Esophagus muscularis mucosa (tissue), 4 donors: ENCODE data around the gene NANP.

Experiments
- EP300 ChIP-seq: sonication (generic); formaldehyde crosslinking; IDR thresholded peaks from one replicate; pipeline ENCODE4 v1.6.1; 2017; ENCODE audit warnings: antibody characterized with exemption
- POLR2A ChIP-seq: fragments of 450-650 bp; IDR thresholded peaks from one replicate; pipeline ENCODE4 v1.6.1; 2017; ENCODE audit warnings: antibody characterized with exemption, moderate library complexity, mild to moderate bottlenecking, low read depth
- POLR2AphosphoS5 ChIP-seq, 2 donors: sonication (generic); formaldehyde crosslinking; IDR thresholded peaks; one replicate each; pipeline ENCODE4 v1.6.1; 2017; ENCODE audit warnings: antibody characterized with exemption in 2 of 2
- TF ChIP-seq, protein P1 (sequence below), 3 experiments: fragments of 200-600 bp in 2 of 3; fragments of 450-650 bp in 1 of 3; sonication (generic) in 2 of 3; IDR thresholded peaks; one replicate each; pipeline ENCODE4 v1.5.1; 2017 to 2019; ENCODE audit warnings: antibody characterized with exemption in 3 of 3, mild to moderate bottlenecking in 2 of 3, moderate library complexity in 1 of 3

DNA sequence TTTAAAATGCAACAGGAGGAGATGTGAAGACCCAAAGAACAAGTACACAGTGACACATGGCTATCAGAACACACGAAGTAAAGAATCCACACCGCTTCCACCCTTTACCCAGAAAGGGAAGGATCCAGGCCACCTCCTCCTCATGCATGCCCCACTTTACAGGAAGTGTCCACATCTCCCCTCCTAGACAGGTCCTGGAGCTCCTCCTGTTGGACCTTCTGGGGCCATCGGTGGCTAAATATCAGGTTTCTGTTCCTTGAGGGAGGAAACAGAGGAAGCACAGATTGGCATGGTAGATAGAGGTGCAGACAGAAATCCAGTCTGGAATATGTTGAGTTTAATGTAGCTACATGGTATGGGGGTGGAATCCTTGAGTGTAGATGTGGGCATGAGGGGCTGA, 49.4 kb downstream of the NANP start:
- TF ChIP-seq POLR2AphosphoS5 (IDR thresholded peaks at IDR 0.05) (no peak), POLR2A (no peak), EP300 (no peak)
- TF ChIP-seq, protein P1, sequence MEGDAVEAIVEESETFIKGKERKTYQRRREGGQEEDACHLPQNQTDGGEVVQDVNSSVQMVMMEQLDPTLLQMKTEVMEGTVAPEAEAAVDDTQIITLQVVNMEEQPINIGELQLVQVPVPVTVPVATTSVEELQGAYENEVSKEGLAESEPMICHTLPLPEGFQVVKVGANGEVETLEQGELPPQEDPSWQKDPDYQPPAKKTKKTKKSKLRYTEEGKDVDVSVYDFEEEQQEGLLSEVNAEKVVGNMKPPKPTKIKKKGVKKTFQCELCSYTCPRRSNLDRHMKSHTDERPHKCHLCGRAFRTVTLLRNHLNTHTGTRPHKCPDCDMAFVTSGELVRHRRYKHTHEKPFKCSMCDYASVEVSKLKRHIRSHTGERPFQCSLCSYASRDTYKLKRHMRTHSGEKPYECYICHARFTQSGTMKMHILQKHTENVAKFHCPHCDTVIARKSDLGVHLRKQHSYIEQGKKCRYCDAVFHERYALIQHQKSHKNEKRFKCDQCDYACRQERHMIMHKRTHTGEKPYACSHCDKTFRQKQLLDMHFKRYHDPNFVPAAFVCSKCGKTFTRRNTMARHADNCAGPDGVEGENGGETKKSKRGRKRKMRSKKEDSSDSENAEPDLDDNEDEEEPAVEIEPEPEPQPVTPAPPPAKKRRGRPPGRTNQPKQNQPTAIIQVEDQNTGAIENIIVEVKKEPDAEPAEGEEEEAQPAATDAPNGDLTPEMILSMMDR (IDR thresholded peaks at IDR 0.05) = no peak
